Kidney glomerular epithelial cell (primary cell): ENCODE results near the gene RGS13.
"Not testable (repeated sequence)": the region's sequence is repeated elsewhere in the genome, so short reads cannot be mapped to it uniquely, and the experiment has no call there.

Experiments
- DNase-seq: peaks from one replicate; lab custom pipeline; 2025; lab: John Stamatoyannopoulos, UW

Gene RGS13

DNA sequence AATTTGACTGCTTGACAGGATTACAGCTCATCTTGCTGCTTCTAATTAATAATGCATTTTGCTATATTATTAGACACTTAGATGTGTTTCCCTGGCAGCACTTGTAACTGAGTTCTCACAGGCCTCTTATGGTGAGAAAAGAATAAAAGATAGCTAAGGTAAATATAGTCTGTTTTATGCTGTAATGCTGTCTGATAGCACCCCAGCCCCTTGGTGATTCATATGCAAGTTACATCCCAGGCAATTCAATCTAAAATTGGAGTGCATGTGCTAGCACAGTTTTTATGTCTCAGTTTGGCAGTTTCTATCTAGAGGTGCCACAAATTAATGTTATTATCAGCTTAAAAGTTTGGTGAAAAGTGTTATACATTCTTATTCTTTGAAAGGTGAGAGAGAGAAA, 42.2 kb downstream of the RGS13 start:
- no peak for DNase-seq

DNA sequence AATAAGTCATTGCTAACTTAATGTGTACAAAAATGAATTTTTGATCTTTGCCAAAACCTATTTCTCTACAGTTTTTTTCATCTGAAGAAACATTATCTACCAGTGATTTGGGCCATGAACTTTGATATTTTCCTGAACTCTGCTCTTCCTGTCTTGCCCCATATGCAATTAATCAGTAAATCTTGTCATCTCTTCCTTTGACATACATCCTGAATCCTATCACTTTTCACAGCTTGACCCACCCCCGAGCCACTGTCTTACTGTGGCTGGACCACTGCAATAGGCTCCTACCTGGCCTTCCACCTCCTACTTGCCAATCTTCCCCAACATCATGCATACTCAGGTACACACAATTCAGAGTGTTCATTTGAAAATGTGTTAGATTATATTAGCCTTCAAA, 46.4 kb downstream of the RGS13 start:
- no peak for DNase-seq

DNA sequence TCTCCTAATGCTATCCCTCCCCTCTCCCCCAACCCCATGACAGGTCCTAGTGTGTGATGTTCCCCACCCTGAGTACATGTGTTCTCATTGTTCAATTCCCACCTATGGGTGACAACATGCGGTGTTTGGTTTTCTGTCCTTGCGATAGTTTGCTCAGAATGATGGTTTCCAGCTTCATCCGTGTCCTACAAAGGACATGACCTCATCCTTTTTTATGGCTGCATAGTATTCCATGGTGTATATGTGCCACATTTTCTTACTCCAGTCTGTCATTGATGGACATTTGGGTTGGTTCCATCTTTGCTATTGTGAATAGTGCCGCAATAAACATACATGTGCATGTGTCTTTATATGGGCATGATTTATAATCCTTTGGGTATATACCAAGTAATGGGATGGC, 47.1 kb downstream of the RGS13 start:
- not testable (repeated sequence) for DNase-seq

DNA sequence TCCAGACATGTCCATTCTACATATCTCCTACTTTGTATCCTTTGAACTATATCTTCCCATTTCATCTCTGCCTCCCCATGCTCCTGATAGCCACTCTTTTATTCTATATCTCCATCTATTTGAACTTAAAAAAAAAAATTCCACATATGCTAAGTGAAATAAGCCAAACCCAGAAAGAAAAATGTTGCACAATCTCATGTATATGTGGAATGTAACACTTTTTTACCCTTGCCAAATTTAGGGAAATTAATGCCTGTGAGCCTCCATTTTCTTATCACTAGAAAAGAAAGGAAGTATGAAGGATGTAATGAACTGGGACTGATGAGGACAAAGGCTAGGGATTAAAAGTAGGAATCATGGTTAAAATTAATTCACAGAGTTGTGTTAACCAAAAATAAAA, 53.5 kb downstream of the RGS13 start:
- no peak for DNase-seq

DNA sequence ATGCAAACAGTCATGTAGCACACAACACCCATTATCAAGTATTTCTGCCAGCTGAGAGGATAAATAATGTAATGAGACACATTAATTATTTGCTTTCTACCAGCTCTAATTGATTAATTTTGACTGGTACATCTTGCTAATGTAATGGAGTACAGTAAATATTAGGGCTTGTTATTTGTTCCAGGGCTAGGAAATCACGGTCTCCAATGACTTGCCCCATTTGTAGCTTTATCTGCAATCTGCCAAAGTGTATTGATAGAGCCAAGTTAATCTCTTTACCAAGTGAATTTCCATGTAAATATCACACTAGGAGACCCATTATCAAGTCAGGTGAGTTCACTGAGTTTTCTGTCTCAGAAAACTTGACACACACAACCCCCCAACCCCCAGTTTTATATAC, 55.1 kb downstream of the RGS13 start:
- DNase-seq: no peak

DNA sequence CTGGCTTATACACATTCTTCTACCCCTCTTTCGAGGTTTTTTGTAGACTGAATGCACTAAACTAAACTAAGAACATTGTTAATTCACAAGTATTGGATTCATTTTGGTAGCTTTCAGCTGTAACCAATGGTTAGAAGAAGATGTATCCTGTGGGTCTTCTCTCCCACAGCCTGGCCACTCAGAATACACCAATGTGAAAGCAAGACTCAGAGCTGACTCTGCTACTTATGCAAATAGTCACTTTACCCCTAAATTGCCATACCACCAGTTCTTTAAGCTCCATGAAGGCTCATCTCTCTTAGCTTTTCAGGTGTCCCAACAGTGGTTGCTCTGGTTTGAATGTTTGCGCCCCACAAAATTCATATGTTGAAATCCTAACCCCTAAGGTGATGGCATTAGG, 60.1 kb downstream of the RGS13 start:
- DNase-seq: no peak

DNA sequence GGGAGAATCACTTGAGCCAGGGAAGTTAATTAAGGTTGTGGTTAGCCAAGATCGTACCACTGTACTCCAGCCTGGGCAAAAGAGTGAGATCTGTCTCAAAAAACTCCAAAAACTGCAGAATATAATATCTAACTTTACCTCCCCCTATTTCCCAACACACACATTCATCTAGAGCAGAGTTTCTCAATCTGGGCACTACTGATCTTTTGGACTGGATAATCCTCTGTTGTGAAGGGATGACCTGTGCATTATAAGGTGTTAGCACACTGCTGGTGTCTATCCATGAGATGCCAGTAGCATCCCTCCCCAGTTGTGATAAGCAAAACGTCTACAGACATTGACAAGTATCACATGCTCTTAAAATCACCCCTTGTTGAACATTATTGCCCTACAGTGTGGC, 61.8 kb downstream of the RGS13 start:
- DNase-seq: no peak

DNA sequence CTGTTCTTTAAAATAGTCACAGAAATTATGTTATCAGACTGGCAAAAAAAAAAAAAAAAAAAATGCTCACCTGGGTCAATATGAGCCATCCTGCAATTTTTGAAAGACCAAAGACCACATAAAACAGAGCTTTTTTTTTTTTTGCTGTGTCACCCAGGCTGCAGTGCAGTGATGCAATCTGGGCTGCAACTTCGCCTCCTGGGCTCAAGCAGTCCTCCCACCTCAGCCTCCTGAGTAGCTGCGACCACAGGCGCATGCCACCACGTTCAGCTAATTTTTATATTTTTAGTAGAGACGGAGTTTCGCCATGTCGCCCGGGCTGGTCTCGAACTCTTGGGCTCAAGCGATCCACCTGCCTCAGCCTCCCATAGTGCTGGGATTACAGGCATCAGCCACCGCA, 62.8 kb downstream of the RGS13 start:
- DNase-seq: no peak

DNA sequence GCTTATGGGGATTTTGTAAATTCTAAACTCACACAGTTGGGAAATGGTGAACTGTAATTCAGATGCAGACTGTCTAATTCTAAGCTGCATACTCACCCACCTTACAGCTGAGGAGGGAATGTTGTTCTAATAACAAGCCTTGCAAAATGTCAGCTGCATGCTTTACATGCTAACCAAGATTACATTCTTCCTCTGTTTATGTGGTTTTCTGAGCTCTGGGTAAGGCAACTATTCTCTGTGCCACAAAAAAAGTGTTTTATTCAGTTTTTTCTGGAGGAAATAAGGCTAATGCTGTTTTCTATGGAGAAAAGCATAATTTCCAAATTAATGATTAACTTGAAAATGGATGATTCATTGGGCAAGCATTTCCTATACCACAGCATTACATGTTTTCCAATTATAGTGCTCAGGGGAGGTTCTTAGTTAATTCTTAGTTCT, 64.9 kb downstream of the RGS13 start:
- peak; percentile 83 for DNase-seq

DNA sequence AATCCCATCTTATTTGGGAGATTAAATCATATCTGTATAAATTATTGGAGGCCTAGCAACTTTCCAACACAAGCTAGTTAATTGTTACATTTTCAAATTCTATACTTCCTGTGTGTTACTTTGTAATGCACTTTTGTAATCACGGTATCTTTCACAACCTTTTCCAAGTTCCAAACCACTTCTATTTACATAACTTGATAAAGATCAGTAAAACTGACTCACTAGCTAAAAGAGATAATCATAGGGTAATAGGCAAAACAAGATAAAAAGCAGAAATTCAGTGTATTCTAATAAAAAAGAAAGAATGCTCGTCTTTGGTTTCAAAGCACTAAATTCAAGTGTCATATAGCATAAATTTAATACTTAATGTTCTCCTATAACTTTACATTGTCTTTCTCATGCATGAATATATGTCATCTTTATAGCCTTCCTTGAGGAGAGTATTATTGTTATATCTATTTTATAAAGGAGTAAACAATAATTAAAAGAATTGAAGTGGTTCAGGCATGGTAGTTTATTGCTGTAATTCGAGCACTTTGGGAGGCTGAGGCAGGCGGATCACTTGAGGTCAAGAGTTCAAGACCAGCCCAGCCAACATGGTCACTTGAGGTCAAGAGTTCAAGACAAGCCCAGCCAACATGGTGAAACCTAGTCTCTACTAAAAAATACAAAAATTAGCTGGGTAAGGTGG, 66.4 kb downstream of the RGS13 start:
- DNase-seq: no peak

DNA sequence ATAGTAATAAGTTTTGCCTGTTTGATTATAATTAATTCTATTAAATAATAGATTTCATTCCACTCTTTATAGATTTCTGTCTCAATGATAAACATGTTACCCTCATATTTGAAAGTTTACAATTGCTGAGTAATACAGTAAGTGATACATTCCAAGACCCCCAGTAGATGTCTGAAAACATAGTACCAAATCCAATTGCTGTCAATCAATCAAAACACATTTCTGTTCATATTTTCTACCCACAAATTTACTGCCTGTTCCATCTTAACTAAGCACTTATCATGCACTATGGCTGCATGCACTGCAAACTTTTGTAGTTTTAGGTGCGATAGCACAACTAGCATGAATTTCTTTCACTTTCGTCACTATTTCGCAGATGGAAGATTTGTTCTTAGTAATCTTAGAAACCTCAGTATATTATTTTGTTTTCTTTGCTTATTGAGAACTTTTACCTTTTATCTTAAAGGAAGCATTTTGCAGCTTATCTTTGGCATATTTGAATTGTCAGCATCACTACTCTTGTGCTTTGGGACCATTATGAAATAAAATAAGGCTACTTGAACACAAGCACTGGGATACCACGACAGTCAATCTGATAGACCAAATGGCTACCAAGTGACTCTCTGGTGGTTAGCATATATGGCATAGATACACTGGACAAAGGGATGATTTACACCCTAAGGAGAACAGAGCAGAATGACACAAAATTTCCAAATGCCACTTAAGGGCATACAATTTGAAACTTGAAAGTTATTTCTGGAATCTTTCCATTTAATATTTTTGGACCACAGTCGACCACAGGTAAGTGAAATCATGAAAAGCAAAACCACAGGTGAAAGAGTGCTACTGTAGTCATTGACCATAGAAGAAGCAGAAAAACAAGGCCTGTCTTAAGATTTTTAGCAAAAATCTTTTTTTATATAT, 67.6 kb downstream of the RGS13 start:
- DNase-seq: no peak

DNA sequence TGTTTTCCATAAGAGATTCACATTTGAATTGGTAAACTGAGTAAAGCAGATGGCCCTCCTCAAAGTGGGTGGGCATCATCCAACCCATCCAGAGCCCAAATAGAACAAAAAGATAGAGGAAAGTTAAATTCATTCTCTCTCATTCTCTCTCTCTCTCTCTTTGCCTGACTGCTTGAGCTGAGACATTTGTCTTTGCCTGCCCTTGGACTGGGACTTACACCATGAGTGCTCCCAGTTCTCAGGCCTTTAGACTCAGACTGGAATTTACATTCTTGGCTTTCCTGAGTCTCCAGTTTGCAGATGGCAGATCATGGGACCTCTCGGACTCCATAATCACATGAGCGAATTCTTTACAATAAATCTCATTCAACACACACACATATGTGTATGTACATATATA, 69.6 kb downstream of the RGS13 start:
- no peak for DNase-seq

DNA sequence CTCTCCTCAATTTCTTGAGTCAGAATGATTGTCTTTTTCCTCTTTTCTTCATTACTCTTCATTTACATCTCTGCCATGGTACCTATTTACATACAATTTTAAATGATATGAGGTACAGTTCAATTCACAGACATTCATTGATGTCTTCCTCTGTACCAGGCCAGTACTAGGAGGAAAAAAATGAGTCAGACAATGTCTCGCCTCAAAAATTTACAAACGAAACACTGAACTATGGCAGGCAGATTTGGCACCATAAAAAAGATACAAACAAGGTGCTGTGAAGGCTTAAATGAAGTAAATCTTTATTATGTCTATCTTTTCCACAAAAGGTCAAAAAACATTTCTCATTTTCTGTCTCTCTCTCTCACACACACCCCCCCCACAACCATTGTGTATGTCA, 71.0 kb downstream of the RGS13 start:
- DNase-seq: no peak

DNA sequence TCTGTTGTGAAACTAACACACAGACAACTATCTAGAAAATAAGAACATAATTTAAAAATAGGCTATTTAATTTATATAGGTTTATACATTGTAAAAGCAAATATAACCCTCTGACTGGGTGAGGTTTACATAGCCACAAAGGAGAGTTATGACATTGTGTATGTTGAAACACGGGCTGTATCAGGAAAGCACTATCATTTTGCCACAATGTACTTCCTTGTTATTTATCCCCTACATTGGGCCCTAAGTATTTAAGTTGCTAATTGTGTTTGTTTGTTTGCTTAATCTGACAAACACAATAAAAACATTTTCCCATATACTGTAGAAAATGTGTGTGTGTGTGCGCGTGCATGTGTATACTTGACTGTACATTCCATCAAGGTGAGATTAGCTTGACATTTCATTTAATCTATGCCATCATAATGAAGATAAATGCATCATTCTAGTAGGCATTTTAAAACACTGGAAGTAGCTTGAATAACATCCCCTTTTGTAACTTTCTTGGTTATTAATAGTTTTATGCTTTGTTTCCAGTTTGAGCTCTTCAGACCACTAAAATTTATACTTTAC, 72.1 kb downstream of the RGS13 start:
- no peak for DNase-seq

DNA sequence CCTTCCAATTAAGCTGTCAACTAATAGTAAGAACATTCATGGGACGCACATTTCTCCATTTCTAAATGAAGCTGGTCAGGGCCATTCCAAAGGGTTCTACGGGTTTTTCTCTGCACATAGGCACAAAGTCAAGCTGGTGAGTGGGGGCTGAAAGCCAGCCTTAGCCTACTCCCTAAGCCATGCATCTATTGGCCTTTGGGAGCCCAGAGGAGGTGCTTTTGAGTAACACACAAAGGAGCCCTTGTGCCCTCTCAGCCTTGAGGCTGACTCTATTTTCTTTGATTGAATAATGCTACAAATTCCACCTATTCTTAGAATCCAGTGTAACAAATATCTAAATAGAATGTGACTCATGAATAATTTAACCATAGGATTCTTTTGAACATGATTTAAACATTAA, 73.6 kb downstream of the RGS13 start:
- DNase-seq: no peak
